Osteocyte (in vitro differentiated cells): ENCODE results near the gene NPW. TPM values are rescaled to one million over a fixed set of nuclear protein-coding genes. Genes with fewer than 3 reads are reported as not detected.

Experiments used
- DNase-seq: peaks from one replicate; pipeline ENCODE4 v3.0.0; 2021; ENCODE audit warnings: mixed read lengths; ENCODE audit not compliant: unreplicated experiment; ENCODE audit errors: extremely low spot score
- H3K27ac Mint-ChIP-seq: one replicate; pipeline ENCODE4 v1.8.0; 2021; ENCODE audit warnings: mild to moderate bottlenecking, mixed read lengths; ENCODE audit not compliant: unreplicated experiment
- H3K27me3 Mint-ChIP-seq: one replicate; pipeline ENCODE4 v1.8.0; 2021; ENCODE audit warnings: mixed read lengths; ENCODE audit not compliant: unreplicated experiment
- H3K36me3 Mint-ChIP-seq: one replicate; pipeline ENCODE4 v1.8.0; 2021; ENCODE audit warnings: mixed read lengths; ENCODE audit not compliant: unreplicated experiment
- H3K4me1 Mint-ChIP-seq: one replicate; pipeline ENCODE4 v1.8.0; 2021; ENCODE audit warnings: mixed read lengths; ENCODE audit not compliant: unreplicated experiment
- H3K4me3 Mint-ChIP-seq: one replicate; pipeline ENCODE4 v1.8.0; 2021; ENCODE audit warnings: mild to moderate bottlenecking, moderate library complexity, mixed read lengths; ENCODE audit not compliant: unreplicated experiment
- H3K9me3 Mint-ChIP-seq: one replicate; pipeline ENCODE4 v1.8.0; 2021; ENCODE audit warnings: mixed read lengths; ENCODE audit not compliant: unreplicated experiment
- total RNA-seq: library from RNA; stranded (reverse); gene quantifications from 2 replicates; pipeline ENCODE4 v1.2.1, GENCODE V29; 2021
- TF ChIP-seq, protein P1 (sequence below): fragments of 200-600 bp; sonication (generic); IDR thresholded peaks from 2 replicates; pipeline ENCODE4 v1.5.0; 2021; ENCODE audit warnings: antibody characterized with exemption, mild to moderate bottlenecking, moderate library complexity

NPW gene
- total RNA-seq, 1 donor from 2014 or later: 4.1 TPM

DNA sequence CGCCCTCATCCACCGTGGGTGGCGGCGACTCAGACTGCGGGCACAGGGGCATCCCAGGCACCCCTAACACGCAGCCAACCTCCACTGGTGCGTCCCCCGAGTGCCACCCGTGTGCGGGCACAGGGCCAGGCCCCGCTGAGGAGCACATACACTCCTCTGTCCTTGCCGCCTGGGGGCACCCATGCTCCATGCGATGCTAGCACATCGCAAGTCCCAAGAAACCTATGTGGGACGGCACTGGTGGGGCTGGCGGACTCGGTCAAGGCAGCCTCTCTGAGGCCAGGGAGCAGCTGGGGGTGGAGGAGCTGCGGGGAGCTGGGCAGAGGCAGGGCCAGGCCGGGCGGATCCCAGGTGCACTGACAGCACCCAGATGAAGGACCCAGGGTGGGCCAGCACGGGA lies 13.9 kb upstream of the NPW start:
- no peak for DNase-seq
- Mint-ChIP-seq H3K27ac (no peak overlapping the region), H3K36me3 (peaks cover 9% of the 10 kb centered on the region), H3K9me3 (no peaks in the 10 kb centered on the region), H3K4me3 (no peak overlapping the region), H3K4me1 (peaks cover 42% of the 10 kb centered on the region), H3K27me3 (no peaks in the 10 kb centered on the region)
- TF ChIP-seq, protein P1, sequence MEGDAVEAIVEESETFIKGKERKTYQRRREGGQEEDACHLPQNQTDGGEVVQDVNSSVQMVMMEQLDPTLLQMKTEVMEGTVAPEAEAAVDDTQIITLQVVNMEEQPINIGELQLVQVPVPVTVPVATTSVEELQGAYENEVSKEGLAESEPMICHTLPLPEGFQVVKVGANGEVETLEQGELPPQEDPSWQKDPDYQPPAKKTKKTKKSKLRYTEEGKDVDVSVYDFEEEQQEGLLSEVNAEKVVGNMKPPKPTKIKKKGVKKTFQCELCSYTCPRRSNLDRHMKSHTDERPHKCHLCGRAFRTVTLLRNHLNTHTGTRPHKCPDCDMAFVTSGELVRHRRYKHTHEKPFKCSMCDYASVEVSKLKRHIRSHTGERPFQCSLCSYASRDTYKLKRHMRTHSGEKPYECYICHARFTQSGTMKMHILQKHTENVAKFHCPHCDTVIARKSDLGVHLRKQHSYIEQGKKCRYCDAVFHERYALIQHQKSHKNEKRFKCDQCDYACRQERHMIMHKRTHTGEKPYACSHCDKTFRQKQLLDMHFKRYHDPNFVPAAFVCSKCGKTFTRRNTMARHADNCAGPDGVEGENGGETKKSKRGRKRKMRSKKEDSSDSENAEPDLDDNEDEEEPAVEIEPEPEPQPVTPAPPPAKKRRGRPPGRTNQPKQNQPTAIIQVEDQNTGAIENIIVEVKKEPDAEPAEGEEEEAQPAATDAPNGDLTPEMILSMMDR: no peak

DNA sequence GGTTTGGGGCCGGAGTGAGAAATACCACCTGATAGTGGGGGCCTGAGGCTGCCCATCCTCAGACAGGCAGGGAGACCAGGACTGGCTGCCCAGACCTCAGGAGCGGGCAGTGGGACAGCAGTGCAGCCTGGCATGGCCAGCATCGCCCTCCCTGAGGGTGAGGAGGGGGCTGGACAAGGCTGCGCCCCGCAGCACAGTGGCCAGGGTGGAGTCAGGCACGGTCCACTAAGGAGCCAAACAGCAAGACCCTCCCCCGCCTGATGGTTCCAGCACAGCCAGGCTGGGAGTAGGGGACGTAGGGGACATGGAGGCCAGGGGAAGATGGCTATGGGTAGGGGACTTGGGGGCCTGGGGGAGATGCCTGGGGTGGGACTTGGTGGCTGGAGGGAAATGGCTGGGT lies 13.3 kb upstream of the NPW start:
- peaks cover 5% of the 10 kb centered on the region for H3K36me3 Mint-ChIP-seq
- H3K4me3 Mint-ChIP-seq: peak overlapping the region; percentile 6
- no peaks in the 10 kb centered on the region for H3K27me3 Mint-ChIP-seq
- peaks cover 42% of the 10 kb centered on the region for H3K4me1 Mint-ChIP-seq
- DNase-seq: no peak
- no peaks in the 10 kb centered on the region for H3K9me3 Mint-ChIP-seq
- TF ChIP-seq, protein P1: no peak
- peak overlapping the region; percentile 54 for H3K27ac Mint-ChIP-seq

DNA sequence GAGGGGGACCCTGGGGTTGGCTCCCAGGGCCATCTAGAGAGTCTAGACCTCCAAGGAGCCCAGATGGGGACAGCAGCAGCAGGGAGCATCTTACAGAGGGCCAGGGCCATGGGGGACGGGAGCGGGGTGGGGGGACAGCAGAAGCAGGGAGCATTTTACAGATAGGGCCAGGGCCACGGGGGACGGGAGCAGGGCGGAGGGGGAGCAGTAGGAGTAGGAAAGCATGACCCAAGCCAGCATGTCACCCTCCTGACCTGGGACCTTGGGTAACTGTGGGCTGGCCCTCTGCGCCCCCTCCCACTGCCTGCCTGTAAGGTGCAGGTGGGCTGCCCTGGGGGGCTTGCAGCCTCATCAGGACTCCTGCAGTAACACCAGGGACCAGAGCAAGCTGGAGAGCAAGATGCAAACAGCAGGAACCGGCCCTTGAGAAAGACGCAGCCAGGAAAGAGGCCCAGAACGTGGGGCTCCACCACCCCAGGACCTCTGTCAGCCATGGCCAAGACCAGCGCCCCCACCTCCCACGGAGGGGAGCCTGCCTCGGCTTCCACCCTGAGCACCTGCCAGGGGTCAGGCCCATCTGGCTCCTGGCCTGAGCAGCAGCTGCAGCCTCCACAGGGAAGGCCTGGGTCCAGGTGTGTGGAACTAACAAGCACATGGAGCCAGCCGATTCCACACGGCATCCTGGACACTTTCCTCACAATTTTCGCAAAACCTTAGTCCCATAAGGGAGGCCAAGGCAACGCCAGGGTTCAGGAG lies 12.3 kb upstream of the NPW start:
- peak overlapping the region; percentile 73 for H3K27ac Mint-ChIP-seq

DNA sequence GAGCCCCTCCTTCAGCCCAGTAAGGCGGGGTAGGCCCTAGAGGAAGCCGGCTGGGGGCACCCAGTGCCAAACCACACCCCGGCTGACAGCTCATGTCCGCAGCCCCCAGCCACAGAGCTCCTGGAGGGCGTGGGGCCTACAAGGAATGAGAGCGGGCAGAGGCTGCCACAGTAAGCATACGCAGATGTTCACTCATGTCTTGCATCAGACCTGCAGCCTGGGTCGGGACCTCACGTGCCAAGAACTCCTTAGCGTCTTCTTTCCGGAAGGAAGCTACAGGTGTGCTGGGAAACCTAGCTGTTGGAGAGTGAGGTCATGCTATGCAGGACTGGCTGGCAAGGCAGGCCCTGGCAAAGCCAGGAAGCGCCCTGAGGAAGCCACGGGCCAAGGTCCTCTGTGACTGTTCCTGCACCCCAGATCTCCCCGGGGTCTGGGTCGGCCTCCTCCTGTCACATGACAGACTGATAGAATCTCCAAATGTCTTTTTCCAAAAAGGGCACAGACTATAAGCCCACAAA lies 11.5 kb upstream of the NPW start:
- Mint-ChIP-seq H3K27ac (peak overlapping the region; percentile 73), H3K36me3 (no peaks in the 10 kb centered on the region), H3K27me3 (no peaks in the 10 kb centered on the region), H3K4me1 (peaks cover 42% of the 10 kb centered on the region), H3K4me3 (peak overlapping the region; percentile 75), H3K9me3 (no peaks in the 10 kb centered on the region)
- TF ChIP-seq, protein P1: no peak
- DNase-seq: no peak

More for the DNA sequence above, 12.3 kb upstream of the NPW start:
- no peaks in the 10 kb centered on the region for H3K27me3 Mint-ChIP-seq
- DNase-seq: no peak
- peaks cover 3% of the 10 kb centered on the region for H3K36me3 Mint-ChIP-seq
- TF ChIP-seq, protein P1: no peak
- peaks cover 42% of the 10 kb centered on the region for H3K4me1 Mint-ChIP-seq
- H3K9me3 Mint-ChIP-seq: no peaks in the 10 kb centered on the region
- peak overlapping the region; percentile 75 for H3K4me3 Mint-ChIP-seq

DNA sequence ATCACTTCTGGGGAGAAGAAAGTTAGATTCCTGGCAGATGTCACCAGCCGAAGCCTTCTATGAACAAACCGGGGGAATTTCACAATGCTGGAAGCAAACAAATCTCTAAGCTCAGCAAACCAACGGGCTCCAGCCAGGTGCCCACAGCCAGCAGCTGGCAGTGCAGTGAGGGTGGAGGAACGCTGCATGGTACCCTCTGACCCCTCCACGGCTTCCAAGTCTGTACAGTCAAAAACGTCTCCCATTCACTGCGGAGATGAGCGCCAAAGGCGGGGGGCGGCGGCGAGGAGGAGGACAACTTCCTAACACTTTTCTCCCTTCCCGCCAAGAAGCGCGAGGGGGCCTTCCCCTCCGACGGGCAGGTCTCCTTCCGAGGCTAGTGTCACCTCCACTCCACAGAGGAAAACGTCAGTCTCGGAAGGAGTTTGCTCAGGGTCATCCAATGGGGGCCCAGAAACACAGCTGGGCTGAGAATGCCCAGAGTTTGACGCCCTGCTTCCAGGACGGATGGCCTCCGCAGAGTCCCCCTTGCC lies 10.9 kb upstream of the NPW start:
- TF ChIP-seq, protein P1: no peak
- Mint-ChIP-seq H3K9me3 (no peaks in the 10 kb centered on the region), H3K27me3 (no peaks in the 10 kb centered on the region), H3K4me1 (peaks cover 42% of the 10 kb centered on the region), H3K27ac (peak overlapping the region; percentile 73), H3K4me3 (peak overlapping the region; percentile 75), H3K36me3 (no peaks in the 10 kb centered on the region)
- no peak for DNase-seq
